ENCODE data around the gene CELF5. TPM values are rescaled to one million over a fixed set of nuclear protein-coding genes. Genes with fewer than 3 reads are reported as not detected.

Gene CELF5
- total and polyA plus RNA-seq, 9 of the 15 experiments (the other 6 are each of a cell fraction or from before 2014, with no cell fraction given): 0.01 to 0.56 (median 0.22) TPM

DNA sequence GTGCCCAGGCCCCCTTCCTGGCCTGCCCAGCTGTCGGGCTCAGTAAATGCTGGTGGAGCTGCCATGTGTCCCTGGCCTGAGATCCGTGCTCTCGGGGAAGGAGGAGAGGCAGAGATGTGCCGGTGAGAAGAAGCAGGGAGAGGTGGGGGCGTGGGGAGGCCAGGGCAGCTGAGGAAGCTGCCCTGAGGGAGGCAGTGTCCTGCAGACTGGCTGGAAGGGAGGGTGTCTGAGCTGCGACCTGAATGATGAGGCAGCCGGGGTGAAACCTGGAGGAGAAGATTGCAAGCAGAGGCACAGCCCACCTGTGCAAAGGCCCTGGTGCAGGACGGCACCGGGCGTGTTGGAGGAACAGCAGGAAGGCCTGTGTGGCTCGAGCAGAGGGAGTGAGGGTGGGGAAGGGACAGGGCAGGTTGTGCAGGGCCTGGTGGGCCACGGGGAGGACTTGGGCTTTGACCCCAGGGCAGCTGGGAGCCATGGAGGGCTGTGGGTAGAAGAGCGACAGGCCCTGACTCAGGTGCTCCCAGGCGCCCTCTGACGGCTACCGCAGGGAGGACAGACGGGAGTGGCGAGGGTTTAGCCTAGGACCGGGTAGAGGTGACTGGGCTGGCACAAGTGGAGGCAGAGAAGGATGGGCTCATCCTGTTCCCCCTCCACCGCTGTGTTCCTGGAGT lies 14.0 kb upstream of the CELF5 start (continued):
- no peak for TF ChIP-seq PHTF2 (CRISPR knock-in tag; IDR thresholded peaks at IDR 0.05)
- TF ChIP-seq TAF1 (IDR thresholded peaks at IDR 0.05; ENCODE audit: control insufficient read depth, extremely low read depth, insufficient read depth, low read length, severe bottlenecking): no peak
- no peak for TF ChIP-seq HMG20A (CRISPR knock-in tag; conservative IDR thresholded peaks at IDR 0.05)
- TF ChIP-seq, protein P1, sequence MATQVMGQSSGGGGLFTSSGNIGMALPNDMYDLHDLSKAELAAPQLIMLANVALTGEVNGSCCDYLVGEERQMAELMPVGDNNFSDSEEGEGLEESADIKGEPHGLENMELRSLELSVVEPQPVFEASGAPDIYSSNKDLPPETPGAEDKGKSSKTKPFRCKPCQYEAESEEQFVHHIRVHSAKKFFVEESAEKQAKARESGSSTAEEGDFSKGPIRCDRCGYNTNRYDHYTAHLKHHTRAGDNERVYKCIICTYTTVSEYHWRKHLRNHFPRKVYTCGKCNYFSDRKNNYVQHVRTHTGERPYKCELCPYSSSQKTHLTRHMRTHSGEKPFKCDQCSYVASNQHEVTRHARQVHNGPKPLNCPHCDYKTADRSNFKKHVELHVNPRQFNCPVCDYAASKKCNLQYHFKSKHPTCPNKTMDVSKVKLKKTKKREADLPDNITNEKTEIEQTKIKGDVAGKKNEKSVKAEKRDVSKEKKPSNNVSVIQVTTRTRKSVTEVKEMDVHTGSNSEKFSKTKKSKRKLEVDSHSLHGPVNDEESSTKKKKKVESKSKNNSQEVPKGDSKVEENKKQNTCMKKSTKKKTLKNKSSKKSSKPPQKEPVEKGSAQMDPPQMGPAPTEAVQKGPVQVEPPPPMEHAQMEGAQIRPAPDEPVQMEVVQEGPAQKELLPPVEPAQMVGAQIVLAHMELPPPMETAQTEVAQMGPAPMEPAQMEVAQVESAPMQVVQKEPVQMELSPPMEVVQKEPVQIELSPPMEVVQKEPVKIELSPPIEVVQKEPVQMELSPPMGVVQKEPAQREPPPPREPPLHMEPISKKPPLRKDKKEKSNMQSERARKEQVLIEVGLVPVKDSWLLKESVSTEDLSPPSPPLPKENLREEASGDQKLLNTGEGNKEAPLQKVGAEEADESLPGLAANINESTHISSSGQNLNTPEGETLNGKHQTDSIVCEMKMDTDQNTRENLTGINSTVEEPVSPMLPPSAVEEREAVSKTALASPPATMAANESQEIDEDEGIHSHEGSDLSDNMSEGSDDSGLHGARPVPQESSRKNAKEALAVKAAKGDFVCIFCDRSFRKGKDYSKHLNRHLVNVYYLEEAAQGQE (IDR thresholded peaks at IDR 0.05; ENCODE audit: borderline replicate concordance): peak; percentile 18; the same call in 1 of the 2 replicates
- TF ChIP-seq, protein P1 (CRISPR knock-in tag; IDR thresholded peaks at IDR 0.05; ENCODE audit: low read depth): no peak
- no peak for TF ChIP-seq RFX7 (CRISPR knock-in tag; IDR thresholded peaks at IDR 0.05)
- TF ChIP-seq HNRNPK (IDR thresholded peaks at IDR 0.05; ENCODE audit: low read depth, low read length, poor library complexity, severe bottlenecking): no peak
- TF ChIP-seq SAFB2 (IDR thresholded peaks at IDR 0.05; ENCODE audit: borderline replicate concordance, low read depth, low read length, severe bottlenecking): no peak
- TF ChIP-seq, protein P2, sequence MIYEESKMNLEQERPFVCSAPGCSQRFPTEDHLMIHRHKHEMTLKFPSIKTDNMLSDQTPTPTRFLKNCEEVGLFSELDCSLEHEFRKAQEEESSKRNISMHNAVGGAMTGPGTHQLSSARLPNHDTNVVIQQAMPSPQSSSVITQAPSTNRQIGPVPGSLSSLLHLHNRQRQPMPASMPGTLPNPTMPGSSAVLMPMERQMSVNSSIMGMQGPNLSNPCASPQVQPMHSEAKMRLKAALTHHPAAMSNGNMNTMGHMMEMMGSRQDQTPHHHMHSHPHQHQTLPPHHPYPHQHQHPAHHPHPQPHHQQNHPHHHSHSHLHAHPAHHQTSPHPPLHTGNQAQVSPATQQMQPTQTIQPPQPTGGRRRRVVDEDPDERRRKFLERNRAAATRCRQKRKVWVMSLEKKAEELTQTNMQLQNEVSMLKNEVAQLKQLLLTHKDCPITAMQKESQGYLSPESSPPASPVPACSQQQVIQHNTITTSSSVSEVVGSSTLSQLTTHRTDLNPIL (CRISPR knock-in tag; IDR thresholded peaks at IDR 0.05): no peak
- TF ChIP-seq, protein P3, sequence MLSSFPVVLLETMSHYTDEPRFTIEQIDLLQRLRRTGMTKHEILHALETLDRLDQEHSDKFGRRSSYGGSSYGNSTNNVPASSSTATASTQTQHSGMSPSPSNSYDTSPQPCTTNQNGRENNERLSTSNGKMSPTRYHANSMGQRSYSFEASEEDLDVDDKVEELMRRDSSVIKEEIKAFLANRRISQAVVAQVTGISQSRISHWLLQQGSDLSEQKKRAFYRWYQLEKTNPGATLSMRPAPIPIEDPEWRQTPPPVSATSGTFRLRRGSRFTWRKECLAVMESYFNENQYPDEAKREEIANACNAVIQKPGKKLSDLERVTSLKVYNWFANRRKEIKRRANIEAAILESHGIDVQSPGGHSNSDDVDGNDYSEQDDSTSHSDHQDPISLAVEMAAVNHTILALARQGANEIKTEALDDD (IDR thresholded peaks at IDR 0.05): no peak
- TF ChIP-seq NFXL1 (CRISPR knock-in tag; IDR thresholded peaks at IDR 0.05): no peak
- TF ChIP-seq NBN (IDR thresholded peaks at IDR 0.05; ENCODE audit: low read depth): 0 out of 2 replicates have a peak, but pooled peaks have one; percentile 39
- no peak for TF ChIP-seq ARID2 (IDR thresholded peaks at IDR 0.05)
- TF ChIP-seq XRCC5 (IDR thresholded peaks at IDR 0.05; ENCODE audit: low read depth, low read length): 0 out of 2 replicates have a peak, but pooled peaks have one; percentile 84
- TF ChIP-seq MAFK (IDR thresholded peaks at IDR 0.05; ENCODE audit: low read length): no peak
- TF ChIP-seq ZNF707 (CRISPR knock-in tag; conservative IDR thresholded peaks at IDR 0.05): no peak
- TF ChIP-seq HNRNPUL1 (IDR thresholded peaks at IDR 0.05; ENCODE audit: low read length): 0 out of 2 replicates have a peak, but pooled peaks have one; percentile 58
- TF ChIP-seq ILF3 (IDR thresholded peaks at IDR 0.05; ENCODE audit: borderline replicate concordance): peak; percentile 59; the same call in 1 of the 2 replicates
- TF ChIP-seq ARHGAP35 (IDR thresholded peaks at IDR 0.05; ENCODE audit: partially characterized antibody): peak; percentile 4

Measured in K562 (cell line).